Measurements from ENCODE around the gene AFF1. TPM values are rescaled to one million over a fixed set of nuclear protein-coding genes. Genes with fewer than 3 reads are reported as not detected.

Gene AFF1
- total RNA-seq, 4 donors from 2014 or later = 89.4 to 138 (median 103) TPM

DNA sequence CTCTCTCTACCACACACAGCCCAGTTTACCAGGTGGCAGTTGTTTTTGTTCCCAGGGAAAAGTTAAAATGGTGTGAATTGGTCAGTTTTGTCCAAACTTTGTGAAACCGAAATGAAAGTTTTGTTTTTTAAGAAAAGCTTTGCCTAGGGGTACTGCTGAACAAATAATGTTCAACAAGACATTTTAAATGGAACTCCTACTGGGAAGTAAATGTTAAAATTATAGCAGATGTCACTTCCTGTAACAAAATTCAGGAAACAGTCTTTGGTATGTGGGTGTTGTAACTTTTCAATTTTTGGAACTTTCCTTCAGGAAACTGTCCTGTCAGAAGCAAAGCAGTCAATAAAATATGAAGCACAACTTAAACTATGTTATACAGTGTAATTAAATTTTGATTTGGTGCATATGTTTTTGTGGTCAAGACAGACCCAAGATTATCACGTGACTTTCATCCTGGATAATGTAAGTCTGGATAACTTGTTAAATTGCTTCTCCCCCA, 79.5 kb downstream of the AFF1 start:
- DNase-seq (ENCODE audit: low spot score) (no peak), ATAC-seq (ENCODE audit: low FRiP score) (peak; percentile 33)
- TF ChIP-seq, protein P1, sequence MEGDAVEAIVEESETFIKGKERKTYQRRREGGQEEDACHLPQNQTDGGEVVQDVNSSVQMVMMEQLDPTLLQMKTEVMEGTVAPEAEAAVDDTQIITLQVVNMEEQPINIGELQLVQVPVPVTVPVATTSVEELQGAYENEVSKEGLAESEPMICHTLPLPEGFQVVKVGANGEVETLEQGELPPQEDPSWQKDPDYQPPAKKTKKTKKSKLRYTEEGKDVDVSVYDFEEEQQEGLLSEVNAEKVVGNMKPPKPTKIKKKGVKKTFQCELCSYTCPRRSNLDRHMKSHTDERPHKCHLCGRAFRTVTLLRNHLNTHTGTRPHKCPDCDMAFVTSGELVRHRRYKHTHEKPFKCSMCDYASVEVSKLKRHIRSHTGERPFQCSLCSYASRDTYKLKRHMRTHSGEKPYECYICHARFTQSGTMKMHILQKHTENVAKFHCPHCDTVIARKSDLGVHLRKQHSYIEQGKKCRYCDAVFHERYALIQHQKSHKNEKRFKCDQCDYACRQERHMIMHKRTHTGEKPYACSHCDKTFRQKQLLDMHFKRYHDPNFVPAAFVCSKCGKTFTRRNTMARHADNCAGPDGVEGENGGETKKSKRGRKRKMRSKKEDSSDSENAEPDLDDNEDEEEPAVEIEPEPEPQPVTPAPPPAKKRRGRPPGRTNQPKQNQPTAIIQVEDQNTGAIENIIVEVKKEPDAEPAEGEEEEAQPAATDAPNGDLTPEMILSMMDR (IDR thresholded peaks at IDR 0.05) = no peak

DNA sequence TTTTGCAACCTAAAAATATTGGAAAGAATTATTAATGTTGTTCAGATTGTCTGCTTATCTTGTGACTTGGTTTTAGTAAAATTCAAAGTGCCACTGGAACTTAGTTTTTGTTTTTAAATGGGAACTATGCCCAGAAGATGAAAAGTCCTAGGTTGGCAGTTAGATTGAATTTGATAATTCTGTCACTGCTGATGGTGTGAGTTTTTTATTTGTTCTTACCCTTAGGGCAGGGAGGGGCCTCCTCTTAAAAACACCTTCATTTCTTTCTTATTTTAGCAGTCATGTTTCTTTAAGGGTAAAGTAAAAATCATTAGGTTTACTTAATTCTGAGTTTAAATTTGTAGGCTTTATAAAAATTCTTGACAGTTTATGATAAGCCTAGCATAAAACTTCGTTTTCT, 80.6 kb downstream of the AFF1 start:
- ATAC-seq (ENCODE audit: low FRiP score) = no peak
- no peak for DNase-seq (ENCODE audit: low spot score)
- TF ChIP-seq, protein P1 (IDR thresholded peaks at IDR 0.05) = no peak

DNA sequence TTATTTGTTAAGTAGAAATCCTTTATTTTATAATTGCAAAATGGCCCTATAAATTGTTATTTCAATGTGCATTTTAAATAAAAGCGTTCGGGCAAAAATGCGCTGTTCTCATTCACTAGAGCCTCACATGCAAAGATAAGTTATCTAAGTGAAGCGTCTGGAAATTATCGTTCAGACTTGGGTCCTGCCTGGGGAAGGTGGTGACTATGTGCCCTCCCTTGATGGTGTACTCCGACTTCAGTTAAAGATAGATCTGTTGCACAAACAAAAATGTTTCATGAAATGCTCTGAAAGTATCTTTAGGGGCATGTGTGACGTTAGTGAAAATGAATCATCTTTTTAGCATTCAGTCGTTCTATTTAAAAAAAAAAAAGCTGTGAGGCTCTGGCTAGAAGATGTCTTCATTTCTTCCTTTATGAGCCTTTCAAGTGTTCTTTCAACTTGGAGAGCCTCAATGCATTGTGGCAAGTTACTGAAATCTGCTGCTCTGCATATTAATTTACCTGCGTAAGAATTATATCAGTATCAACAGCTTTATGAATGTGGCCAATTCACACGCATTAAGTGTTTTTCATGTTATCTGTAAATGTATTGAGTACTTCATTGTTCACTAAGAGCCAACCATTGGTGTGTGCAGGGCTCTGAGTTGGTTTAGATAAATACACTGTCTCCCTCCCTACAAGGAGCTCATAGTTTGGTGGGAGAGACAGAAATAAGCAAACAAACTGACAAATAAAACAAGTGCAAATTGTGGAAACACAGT, 83.0 kb downstream of the AFF1 start:
- TF ChIP-seq, protein P1 (IDR thresholded peaks at IDR 0.05) = no peak
- peak; percentile 62 for ATAC-seq (ENCODE audit: low FRiP score)
- no peak for DNase-seq (ENCODE audit: low spot score)

DNA sequence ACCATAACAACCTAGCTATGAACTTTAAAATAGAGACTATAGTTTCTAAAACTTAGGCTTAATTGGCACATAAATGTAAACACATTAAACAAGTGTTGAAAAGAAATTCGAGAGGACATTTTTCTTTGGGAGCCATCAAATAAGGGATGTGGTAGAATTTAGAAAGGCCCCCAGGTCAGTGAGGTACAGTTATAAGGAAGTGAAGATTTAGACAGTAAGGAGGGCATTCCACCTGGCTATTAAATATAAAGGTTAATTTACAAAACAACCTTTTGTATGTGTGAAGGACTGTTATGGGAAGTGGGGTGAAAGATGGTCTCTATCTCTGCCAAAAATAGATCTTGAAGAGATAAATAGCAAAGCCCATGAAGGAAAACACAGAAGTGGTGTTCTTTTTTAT, 83.9 kb downstream of the AFF1 start:
- DNase-seq (ENCODE audit: low spot score) = no peak
- TF ChIP-seq, protein P1 (IDR thresholded peaks at IDR 0.05) = no peak

DNA sequence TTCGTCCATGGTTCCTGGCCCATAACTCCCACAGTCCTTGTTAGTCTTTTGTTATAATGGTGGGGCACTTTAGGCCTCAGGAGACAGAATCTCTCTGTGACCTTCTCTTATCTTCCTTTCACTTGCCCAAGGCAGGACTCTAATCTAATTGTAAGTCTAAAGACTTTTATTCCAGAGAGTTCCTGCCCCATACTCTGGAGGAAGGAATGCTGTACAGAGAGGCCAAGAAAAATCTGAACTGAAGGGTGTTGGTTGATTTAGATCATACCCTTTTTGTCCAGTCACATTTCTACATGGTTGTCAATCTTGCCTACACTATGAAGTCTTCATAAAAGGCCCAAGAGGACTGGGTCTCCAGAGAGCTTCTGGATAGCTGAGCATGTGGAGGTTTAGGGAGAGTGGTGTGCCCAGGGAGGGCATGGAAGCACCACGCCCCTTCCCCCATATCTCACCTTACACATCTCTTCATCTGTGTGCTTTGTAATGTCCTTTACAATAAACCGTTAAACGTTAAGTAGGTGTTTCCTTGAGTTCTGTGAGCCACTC, 84.5 kb downstream of the AFF1 start:
- DNase-seq (ENCODE audit: low spot score) (no peak), ATAC-seq (ENCODE audit: low FRiP score) (no peak)
- TF ChIP-seq, protein P1 (IDR thresholded peaks at IDR 0.05) = no peak

More for the DNA sequence above, 83.9 kb downstream of the AFF1 start:
- ATAC-seq (ENCODE audit: low FRiP score) = no peak

DNA sequence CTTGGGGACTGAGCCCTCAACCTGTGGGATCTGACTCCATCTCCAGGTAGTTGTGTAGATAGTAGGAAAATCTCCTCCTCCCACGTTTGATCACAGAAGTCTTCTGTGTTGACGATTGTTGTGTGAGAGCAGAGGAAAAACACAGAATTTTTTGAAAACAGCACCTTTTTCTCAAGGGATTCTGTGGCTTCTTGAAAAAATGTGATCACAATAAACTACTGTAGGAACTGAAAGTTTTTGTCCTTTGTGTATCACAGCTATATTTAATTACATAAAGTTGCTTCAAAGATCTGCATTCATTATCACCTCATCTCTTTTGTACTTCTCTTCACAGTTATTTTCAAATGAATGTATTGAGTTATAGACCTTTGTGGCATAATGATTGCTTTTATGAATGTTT, 85.1 kb downstream of the AFF1 start:
- DNase-seq (ENCODE audit: low spot score) = no peak
- ATAC-seq (ENCODE audit: low FRiP score) = no peak
- TF ChIP-seq, protein P1 (IDR thresholded peaks at IDR 0.05) = no peak

DNA sequence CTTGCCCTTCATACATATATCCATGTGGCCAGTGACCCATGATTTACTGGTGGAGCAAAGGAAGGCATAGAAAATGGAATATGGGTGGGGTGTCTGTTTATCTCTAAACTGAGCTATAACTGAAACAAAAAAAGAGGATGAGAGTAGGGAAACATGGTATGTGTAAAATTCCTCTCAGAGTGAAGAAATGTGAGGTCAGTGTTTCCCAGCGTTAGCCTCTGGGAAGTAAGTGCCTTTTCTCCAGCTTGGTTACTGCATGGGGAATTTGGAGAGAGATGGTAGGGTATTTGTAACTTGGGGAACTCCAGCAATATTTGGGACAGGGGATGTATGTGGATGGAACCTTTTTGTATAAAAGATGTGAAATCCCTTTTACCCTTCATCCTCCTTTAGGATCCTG, 89.4 kb downstream of the AFF1 start:
- ATAC-seq (ENCODE audit: low FRiP score) (peak; percentile 17), DNase-seq (ENCODE audit: low spot score) (no peak)
- TF ChIP-seq, protein P1 (IDR thresholded peaks at IDR 0.05) = no peak
